HFFc6 (cell line): Measurements from ENCODE around the gene SLC26A2. TPM values are rescaled to one million over a fixed set of nuclear protein-coding genes. Genes with fewer than 3 reads are reported as not detected.
"Not testable (repeated sequence)": the region's sequence is repeated elsewhere in the genome, so short reads cannot be mapped to it uniquely, and the experiment has no call there.

Experiments used
- DNase-seq: peaks from one replicate; pipeline ENCODE4 v3.0.0-alpha.2; 2018
- H3K27ac Mint-ChIP-seq: 2 replicates; pipeline ENCODE4 v1.8.0; 2020; ENCODE audit warnings: mild to moderate bottlenecking, mixed read lengths
- H3K27me3 Mint-ChIP-seq: 2 replicates; pipeline ENCODE4 v1.8.0; 2021; ENCODE audit warnings: mild to moderate bottlenecking, moderate library complexity, mixed read lengths; ENCODE audit not compliant: insufficient read depth
- H3K36me3 Mint-ChIP-seq: 2 replicates; pipeline ENCODE4 v1.8.0; 2021; ENCODE audit warnings: low read depth, mixed read lengths
- H3K4me1 Mint-ChIP-seq: 2 replicates; pipeline ENCODE4 v1.8.0; 2020; ENCODE audit warnings: low read depth, mixed read lengths
- H3K4me3 Mint-ChIP-seq: 2 replicates; pipeline ENCODE4 v1.8.0; 2020; ENCODE audit warnings: mild to moderate bottlenecking, moderate library complexity, mixed read lengths
- H3K9me3 Mint-ChIP-seq: 2 replicates; pipeline ENCODE4 v1.8.0; 2020; ENCODE audit warnings: mild to moderate bottlenecking, mixed read lengths
- total RNA-seq, 6 experiments: library from RNA; stranded (reverse); fragmentation: NEBNext Ultra II Directional; extraction: Animal tissue kit (Norgen Biotek cat#: 25700); gene quantifications; 2 replicates in 1 of 6; 3 replicates in 5 of 6; pipeline ENCODE4 v1.2.3, GENCODE V29; 2021
- TF ChIP-seq, protein P1 (sequence below): fragments of 200-600 bp; sonication (generic); IDR thresholded peaks from 2 replicates; pipeline ENCODE4 v1.5.0; 2021; ENCODE audit warnings: antibody characterized with exemption, mild to moderate bottlenecking

SLC26A2 gene
- total RNA-seq, 6 experiments from 2014 or later: 9.5 to 12.9 (median 11.4) TPM

DNA sequence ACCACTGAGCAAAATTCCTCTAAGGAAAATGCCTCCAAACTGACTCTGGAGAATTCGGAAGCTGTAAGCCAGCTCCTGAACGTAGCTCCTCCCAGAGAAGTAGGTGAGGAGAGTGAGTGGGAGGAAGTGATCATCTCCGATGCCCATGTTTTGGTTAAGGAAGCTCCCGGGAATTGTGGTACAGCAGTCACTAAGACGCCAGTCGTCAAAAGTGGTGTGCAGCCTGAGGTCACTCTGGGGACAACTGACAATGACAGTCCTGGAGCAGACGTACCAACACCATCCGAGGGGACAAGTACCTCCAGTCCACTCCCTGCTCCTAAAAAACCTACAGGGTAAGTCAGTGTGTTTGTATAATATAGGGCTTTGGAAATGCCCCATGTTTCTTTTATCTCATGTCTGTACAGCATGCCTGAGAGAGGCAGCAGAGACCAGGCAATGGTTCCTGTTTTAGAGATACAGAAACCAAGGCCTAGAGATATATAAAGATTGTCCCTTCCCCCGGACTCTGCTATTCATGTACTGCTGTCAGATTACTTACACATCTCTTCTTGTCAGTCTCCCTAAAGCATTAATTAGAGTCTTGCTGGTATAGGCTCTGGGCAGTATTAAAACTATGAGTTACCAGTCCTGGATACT, 63.9 kb downstream of the SLC26A2 start:
- Mint-ChIP-seq H3K27me3 (no peaks in the 10 kb centered on the region; the same call in none of the 2 replicates), H3K27ac (no peak overlapping the region), H3K4me1 (peaks cover 39% of the 10 kb centered on the region), H3K9me3 (no peaks in the 10 kb centered on the region), H3K4me3 (no peak overlapping the region), H3K36me3 (peaks cover 39% of the 10 kb centered on the region)
- DNase-seq: no peak
- TF ChIP-seq, protein P1, sequence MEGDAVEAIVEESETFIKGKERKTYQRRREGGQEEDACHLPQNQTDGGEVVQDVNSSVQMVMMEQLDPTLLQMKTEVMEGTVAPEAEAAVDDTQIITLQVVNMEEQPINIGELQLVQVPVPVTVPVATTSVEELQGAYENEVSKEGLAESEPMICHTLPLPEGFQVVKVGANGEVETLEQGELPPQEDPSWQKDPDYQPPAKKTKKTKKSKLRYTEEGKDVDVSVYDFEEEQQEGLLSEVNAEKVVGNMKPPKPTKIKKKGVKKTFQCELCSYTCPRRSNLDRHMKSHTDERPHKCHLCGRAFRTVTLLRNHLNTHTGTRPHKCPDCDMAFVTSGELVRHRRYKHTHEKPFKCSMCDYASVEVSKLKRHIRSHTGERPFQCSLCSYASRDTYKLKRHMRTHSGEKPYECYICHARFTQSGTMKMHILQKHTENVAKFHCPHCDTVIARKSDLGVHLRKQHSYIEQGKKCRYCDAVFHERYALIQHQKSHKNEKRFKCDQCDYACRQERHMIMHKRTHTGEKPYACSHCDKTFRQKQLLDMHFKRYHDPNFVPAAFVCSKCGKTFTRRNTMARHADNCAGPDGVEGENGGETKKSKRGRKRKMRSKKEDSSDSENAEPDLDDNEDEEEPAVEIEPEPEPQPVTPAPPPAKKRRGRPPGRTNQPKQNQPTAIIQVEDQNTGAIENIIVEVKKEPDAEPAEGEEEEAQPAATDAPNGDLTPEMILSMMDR: no peak

DNA sequence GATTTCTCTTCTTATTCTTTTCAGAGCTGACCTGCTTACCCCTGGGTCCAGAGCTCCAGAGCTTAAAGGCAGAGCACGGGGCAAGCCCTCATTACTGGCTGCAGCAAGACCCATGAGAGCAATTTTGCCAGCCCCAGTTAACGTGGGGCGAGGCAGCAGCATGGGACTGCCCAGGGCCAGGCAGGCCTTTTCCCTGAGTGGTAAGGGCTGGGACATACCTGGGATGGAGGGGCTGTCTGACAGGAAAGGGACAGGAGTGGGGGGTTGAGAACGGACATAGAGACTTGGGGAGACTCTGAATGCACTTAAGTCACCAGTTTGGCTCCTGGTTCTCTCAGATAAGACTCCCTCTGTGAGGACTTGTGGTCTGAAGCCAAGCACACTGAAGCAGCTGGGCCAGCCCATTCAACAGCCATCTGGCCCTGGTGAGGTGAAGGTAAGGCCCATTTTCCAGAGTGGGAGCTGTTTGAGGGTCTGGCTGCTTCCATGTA, 66.2 kb downstream of the SLC26A2 start:
- no peaks in the 10 kb centered on the region; the same call in none of the 2 replicates for H3K27me3 Mint-ChIP-seq
- no peaks in the 10 kb centered on the region for H3K9me3 Mint-ChIP-seq
- TF ChIP-seq, protein P1: no peak
- no peak overlapping the region; the same call in 1 of the 2 replicates for H3K27ac Mint-ChIP-seq
- peaks cover 26% of the 10 kb centered on the region for H3K36me3 Mint-ChIP-seq
- DNase-seq: no peak
- H3K4me1 Mint-ChIP-seq: peaks cover 16% of the 10 kb centered on the region
- H3K4me3 Mint-ChIP-seq: no peak overlapping the region

DNA sequence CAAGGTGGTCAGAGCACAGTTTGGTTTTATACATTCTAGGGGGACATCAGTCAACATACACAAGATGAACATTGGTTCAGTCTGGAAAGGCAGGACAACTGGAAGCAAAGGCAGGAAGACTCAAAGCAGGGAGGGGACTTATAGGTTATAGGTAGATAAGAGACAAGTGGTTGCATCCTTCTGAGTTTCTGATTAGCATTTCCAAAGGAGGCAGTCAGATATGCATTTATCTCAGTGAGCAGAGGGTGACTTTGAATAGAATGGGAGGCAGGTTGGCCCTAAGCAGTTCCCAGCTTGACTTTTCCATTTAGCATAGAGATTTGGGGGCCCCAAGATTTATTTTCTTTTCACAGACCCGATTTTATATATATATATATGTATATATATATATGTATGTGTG, 67.5 kb downstream of the SLC26A2 start:
- not testable (repeated sequence) for H3K4me1 Mint-ChIP-seq, H3K4me3 Mint-ChIP-seq
- H3K36me3 Mint-ChIP-seq: peaks cover 29% of the 10 kb centered on the region

DNA sequence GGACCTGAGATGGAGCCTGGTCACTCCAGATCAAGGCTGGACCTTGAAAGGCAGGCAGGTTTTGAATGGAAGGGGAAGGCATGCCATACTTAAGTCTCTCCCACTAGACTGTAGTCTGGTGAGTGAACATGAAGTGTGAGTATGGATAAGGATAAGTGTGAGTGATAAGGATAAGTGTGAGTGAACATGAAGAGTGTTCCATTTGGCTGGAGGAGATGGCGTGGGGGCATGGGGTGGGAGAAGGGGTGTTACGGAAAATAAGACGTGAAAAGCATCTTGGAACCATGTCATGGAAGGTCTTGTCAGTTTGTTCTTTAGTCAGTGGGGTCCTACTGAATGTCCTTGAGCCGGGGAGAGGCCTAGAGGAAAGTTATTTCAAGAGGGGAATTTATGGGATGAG, 72.8 kb downstream of the SLC26A2 start:
- DNase-seq: no peak
- TF ChIP-seq, protein P1: no peak
- H3K9me3 Mint-ChIP-seq: no peaks in the 10 kb centered on the region
- peak overlapping the region; percentile 15 for H3K27ac Mint-ChIP-seq
- no peaks in the 10 kb centered on the region; the same call in 1 of the 2 replicates for H3K27me3 Mint-ChIP-seq
- H3K4me3 Mint-ChIP-seq: no peak overlapping the region
- H3K4me1 Mint-ChIP-seq: peaks cover 54% of the 10 kb centered on the region
- H3K36me3 Mint-ChIP-seq: peaks cover 55% of the 10 kb centered on the region

More for the DNA sequence above, 67.5 kb downstream of the SLC26A2 start:
- not testable (repeated sequence) for H3K9me3 Mint-ChIP-seq, DNase-seq, H3K27ac Mint-ChIP-seq, H3K27me3 Mint-ChIP-seq

DNA sequence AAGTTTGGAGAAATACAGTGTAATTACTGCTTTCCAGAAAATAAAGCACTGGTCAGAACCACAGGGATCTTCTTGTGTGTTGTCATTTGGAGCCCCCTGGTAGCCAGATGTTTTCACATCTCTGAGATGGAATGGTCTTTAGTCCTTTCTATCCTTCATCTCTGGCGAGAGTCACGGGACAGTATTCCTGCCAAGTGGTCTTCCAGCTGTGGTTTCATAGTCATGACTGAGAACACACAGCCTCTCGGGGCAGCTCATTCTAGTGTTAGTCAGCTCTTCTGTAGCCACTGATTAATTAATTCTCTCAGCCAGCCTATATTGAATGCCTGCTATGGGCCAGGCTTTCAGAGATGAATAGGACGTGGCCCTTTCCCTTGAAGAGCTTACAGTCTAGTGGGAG, 74.1 kb downstream of the SLC26A2 start:
- H3K4me1 Mint-ChIP-seq: peaks cover 67% of the 10 kb centered on the region
- H3K9me3 Mint-ChIP-seq: no peaks in the 10 kb centered on the region
- H3K36me3 Mint-ChIP-seq: peaks cover 59% of the 10 kb centered on the region
- TF ChIP-seq, protein P1: no peak
- peak overlapping the region; percentile 91 for H3K27ac Mint-ChIP-seq
- H3K27me3 Mint-ChIP-seq: no peaks in the 10 kb centered on the region; the same call in 1 of the 2 replicates
- DNase-seq: peak; percentile 83
- no peak overlapping the region for H3K4me3 Mint-ChIP-seq

DNA sequence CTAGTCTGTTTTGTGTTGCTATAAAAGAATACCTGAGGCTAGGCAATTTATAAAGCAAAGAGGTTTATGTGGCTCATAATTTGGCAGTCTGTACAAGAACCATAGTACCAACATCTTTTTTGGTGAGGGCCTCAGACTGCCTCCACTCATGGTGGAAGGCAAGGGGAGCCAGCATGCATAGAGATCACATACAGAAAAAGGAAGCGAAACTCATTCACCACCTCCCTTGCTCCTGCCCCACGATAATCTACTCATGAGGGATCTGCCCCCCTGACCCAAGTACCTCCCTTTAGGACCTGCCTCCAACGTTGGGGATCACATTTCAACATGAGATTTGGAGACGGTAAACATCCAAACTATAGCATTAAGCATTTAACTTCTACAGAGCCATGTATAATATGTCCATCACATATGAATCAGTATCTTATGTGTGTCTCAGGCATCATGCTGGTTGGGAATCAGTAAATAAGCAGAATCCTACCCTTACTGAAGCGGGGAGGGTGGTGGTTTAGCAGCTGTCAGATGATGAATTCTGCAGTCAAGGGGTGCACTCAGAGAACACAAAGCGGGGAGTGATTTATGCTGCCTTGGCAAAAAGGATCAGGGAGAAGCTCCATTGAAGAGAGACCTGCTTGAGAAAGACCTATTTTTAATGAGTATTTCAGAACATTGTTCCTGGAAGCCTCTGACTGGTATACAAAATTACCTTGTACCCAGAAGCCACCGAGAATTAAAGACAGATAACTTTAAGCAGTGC, 74.8 kb downstream of the SLC26A2 start:
- peak overlapping the region; percentile 91 for H3K27ac Mint-ChIP-seq
- peaks cover 60% of the 10 kb centered on the region for H3K36me3 Mint-ChIP-seq
- DNase-seq: no peak

More for the DNA sequence above, 74.8 kb downstream of the SLC26A2 start:
- Mint-ChIP-seq H3K4me1 (peaks cover 67% of the 10 kb centered on the region), H3K9me3 (no peaks in the 10 kb centered on the region), H3K4me3 (no peak overlapping the region), H3K27me3 (peaks cover 2% of the 10 kb centered on the region)
- TF ChIP-seq, protein P1: no peak
